CD4-positive, alpha-beta T cell (primary cell): ENCODE measurements around the gene CACNA1B. TPM values are rescaled to one million over a fixed set of nuclear protein-coding genes. Genes with fewer than 3 reads are reported as not detected.

Experiments
- ATAC-seq: fragments of 200-7000 bp; cut with Tn5 transposase; one replicate; pipeline ENCODE4 v1.10.0; 2022; ENCODE audit warnings: mild to moderate bottlenecking; ENCODE audit not compliant: poor library complexity
- CTCF ChIA-PET: fragments of 350-600 bp; sonication (Branson Sonifier 250); formaldehyde crosslinking; loops from one replicate; lab custom pipeline; 2021; ENCODE audit warnings: antibody characterized with exemption, inconsistent platforms; lab: Charles Lee
- POLR2A ChIA-PET: fragments of 350-600 bp; sonication (Branson Sonifier 250); formaldehyde crosslinking; loops from one replicate; lab custom pipeline; 2021; ENCODE audit warnings: antibody characterized with exemption, inconsistent platforms; lab: Charles Lee
- DNase-seq, 14 experiments: peaks; one replicate each; pipeline ENCODE4 v3.0.0-alpha.2; 2013 to 2020; ENCODE audit warnings: mixed read lengths in 2 of 14
- H3K27ac ChIP-seq, 2 donors: one replicate each; pipeline versions ENCODE4 v1.5.1 to v1.7.0; 2013; ENCODE audit warnings: low read length in 2 of 2, low read depth in 1 of 2, mild to moderate bottlenecking in 1 of 2
- H3K27me3 ChIP-seq, 2 experiments: 1 replicate in 1 of 2; 2 replicates in 1 of 2; pipeline versions ENCODE4 v1.6.1 to v1.7.0; 2013; ENCODE audit warnings: low read length in 2 of 2, control low read depth in 1 of 2, mild to moderate bottlenecking in 1 of 2, moderate library complexity in 1 of 2; ENCODE audit not compliant: insufficient read depth in 2 of 2, control insufficient read depth in 1 of 2
- H3K36me3 ChIP-seq: one replicate; pipeline ENCODE4 v1.6.1; 2013; ENCODE audit warnings: low read length, control low read depth; ENCODE audit not compliant: insufficient read depth
- H3K4me1 ChIP-seq: one replicate; pipeline ENCODE4 v1.6.1; 2013; ENCODE audit warnings: low read length, control low read depth; ENCODE audit not compliant: insufficient read depth
- H3K4me3 ChIP-seq: one replicate; pipeline ENCODE4 v1.5.1; 2013; ENCODE audit warnings: mild to moderate bottlenecking, low read length, moderate library complexity
- H3K9me3 ChIP-seq, 2 experiments: 1 replicate in 1 of 2; 2 replicates in 1 of 2; pipeline versions ENCODE4 v1.6.1 to v1.7.0; 2013; ENCODE audit warnings: low read length in 2 of 2, mild to moderate bottlenecking in 2 of 2, control low read depth in 1 of 2, moderate library complexity in 1 of 2; ENCODE audit not compliant: control insufficient read depth in 1 of 2, insufficient read depth in 1 of 2
- H3K27ac Mint-ChIP-seq: one replicate; pipeline ENCODE4 v1.8.0; 2020; ENCODE audit warnings: mixed read lengths
- H3K27me3 Mint-ChIP-seq: one replicate; pipeline ENCODE4 v1.8.0; 2021; ENCODE audit warnings: mixed read lengths
- H3K36me3 Mint-ChIP-seq: one replicate; pipeline ENCODE4 v1.8.0; 2021; ENCODE audit warnings: low read depth, mixed read lengths
- H3K4me1 Mint-ChIP-seq: one replicate; pipeline ENCODE4 v1.8.0; 2021; ENCODE audit warnings: low read depth, mixed read lengths
- H3K4me3 Mint-ChIP-seq: one replicate; pipeline ENCODE4 v1.8.0; 2020; ENCODE audit warnings: mild to moderate bottlenecking, mixed read lengths
- H3K9me3 Mint-ChIP-seq: one replicate; pipeline ENCODE4 v1.8.0; 2020; ENCODE audit warnings: mixed read lengths
- CTCF ChIP-seq: fragments of 200-600 bp; IDR thresholded peaks from one replicate; pipeline ENCODE4 v1.8.0; 2022; ENCODE audit warnings: antibody characterized with exemption, mild to moderate bottlenecking
- intact Hi-C, 2 experiments: fragments of 100-400 bp; cut with DNase I in 1 of 2; cut with micrococcal nuclease in 1 of 2; formaldehyde crosslinking; loops; one replicate each; pipeline versions ENCODE4 v1.15.1 to v1.9.0; 2023 to 2025; cut with DNase I, micrococcal nuclease
- total RNA-seq, 174 experiments: library from RNA in 2 of 174; stranded (reverse) in 2 of 174; gene quantifications; one replicate each; pipeline ENCODE4 v1.2.3 and lab custom pipeline; 2021 to 2026

The CACNA1B gene
- total RNA-seq, 2 experiments from 2014 or later = not detected

DNA sequence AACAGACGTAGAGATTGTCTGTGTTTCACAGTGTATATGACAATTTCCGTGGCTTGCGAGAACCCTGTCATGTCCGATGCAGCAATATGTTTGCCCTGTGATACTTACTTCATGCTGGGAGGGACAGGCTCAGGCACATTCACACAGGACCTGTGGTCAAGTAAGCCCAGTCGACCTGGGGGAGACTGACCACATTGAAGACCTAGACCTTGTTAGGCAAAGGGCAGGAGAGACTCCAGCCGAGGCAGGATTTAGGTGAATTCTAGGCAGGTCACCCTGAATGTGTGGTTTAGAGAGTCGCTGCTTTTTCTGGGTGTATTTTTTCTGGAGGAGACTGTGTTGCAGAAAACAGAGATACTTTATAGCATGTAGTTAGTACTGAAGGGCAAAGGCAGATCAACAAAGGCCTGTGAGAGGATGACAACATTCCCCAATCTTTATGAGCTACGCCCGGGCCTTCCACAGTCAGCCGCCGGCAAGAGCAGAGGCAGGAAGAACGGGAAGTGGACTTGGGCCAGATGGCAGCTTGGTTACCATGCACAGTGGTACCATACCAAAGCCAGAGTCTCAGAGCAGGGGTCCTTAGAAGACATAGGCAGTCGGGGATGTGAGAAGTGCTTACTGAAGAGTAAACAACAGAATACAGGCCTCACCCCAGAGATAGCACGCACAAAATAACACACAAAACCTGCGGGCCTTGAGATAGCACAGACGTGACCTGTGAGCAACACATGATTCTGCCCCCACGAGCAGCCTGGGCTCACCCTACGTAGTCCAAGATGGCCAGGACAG is 220.7 kb downstream of the CACNA1B start:
- Histone ChIP-seq H3K36me3 (no peaks in the 10 kb centered on the region), H3K4me1 (no peaks in the 10 kb centered on the region), H3K27ac (no peak overlapping the region), H3K27me3 (no peaks in the 10 kb centered on the region), H3K4me3 (no peak overlapping the region), H3K9me3 (no peaks in the 10 kb centered on the region)
- ChIA-PET CTCF (no interaction called here), POLR2A (no interaction called here)
- no peaks in the 10 kb centered on the region for H3K36me3 Mint-ChIP-seq
- no peaks in the 10 kb centered on the region for H3K4me1 Mint-ChIP-seq
- no peak overlapping the region for H3K27ac Mint-ChIP-seq
- intact Hi-C loops = no loop called here
- TF ChIP-seq CTCF = no peak
- ATAC-seq (no peak), DNase-seq (peak in 1 of 14 experiments; percentile 24)
- H3K4me3 Mint-ChIP-seq = no peak overlapping the region
- H3K9me3 Mint-ChIP-seq = no peaks in the 10 kb centered on the region
- H3K27me3 Mint-ChIP-seq = no peaks in the 10 kb centered on the region

GRCh38 chr9:138098908-138099791 is 221.6 kb downstream of the CACNA1B start:
- ATAC-seq (no peak), DNase-seq (peak in 1 of 14 experiments; percentile 5)
- intact Hi-C loops = no loop called here
- no peak overlapping the region for H3K4me3 Mint-ChIP-seq
- no peak overlapping the region for H3K27ac Mint-ChIP-seq
- no peaks in the 10 kb centered on the region for H3K36me3 ChIP-seq
- no peak for TF ChIP-seq CTCF
- no peaks in the 10 kb centered on the region for H3K27me3 Mint-ChIP-seq
- H3K4me1 ChIP-seq = no peaks in the 10 kb centered on the region
- H3K9me3 Mint-ChIP-seq = no peaks in the 10 kb centered on the region
- H3K27ac ChIP-seq = no peak overlapping the region
- ChIA-PET POLR2A (no interaction called here), CTCF (no interaction called here)
- no peaks in the 10 kb centered on the region for H3K9me3 ChIP-seq
- H3K4me1 Mint-ChIP-seq = no peaks in the 10 kb centered on the region
- H3K4me3 ChIP-seq = no peak overlapping the region
- no peaks in the 10 kb centered on the region for H3K36me3 Mint-ChIP-seq
- H3K27me3 ChIP-seq = no peaks in the 10 kb centered on the region

- ATAC-seq = no peak
- H3K27me3 Mint-ChIP-seq = no peaks in the 10 kb centered on the region
- CTCF ChIA-PET = no interaction called here
- no peak for TF ChIP-seq CTCF
- H3K4me3 Mint-ChIP-seq = no peak overlapping the region
- Histone ChIP-seq H3K36me3 (no peaks in the 10 kb centered on the region), H3K27ac (no peak overlapping the region), H3K9me3 (no peaks in the 10 kb centered on the region), H3K27me3 (no peaks in the 10 kb centered on the region), H3K4me1 (no peaks in the 10 kb centered on the region), H3K4me3 (no peak overlapping the region)
- H3K9me3 Mint-ChIP-seq = no peaks in the 10 kb centered on the region
- H3K36me3 Mint-ChIP-seq = no peaks in the 10 kb centered on the region
- intact Hi-C loops = no loop called here
- H3K4me1 Mint-ChIP-seq = no peaks in the 10 kb centered on the region
- POLR2A ChIA-PET = no interaction called here
- peak in 1 of 14 experiments; percentile 16 for DNase-seq
- H3K27ac Mint-ChIP-seq = no peak overlapping the region
Observed at GRCh38 chr9:138099803-138100598, 222.4 kb downstream of the CACNA1B start.
